Small intestine (tissue), 7 donors: ENCODE measurements around the gene MAGI1. TPM values are rescaled to one million over a fixed set of nuclear protein-coding genes. Genes with fewer than 3 reads are reported as not detected.

Source experiments
- DNase-seq, 2 donors: peaks; one replicate each; pipeline versions ENCODE4 v3.0.0 to v3.0.0-alpha.2; 2013
- FAIRE-seq: peaks from 2 replicates; lab custom pipeline; 2012; peaks lifted over from hg19 to GRCh38; lab: Jason Lieb, UNC
- H3K27ac ChIP-seq, 3 donors: one replicate each; pipeline ENCODE4 v1.5.1; 2013; ENCODE audit warnings: low read length in 2 of 3, mild to moderate bottlenecking in 2 of 3, control low read depth in 1 of 3, inconsistent platforms in 1 of 3, low read depth in 1 of 3, moderate library complexity in 1 of 3
- H3K27me3 ChIP-seq, 3 donors: one replicate each; pipeline ENCODE4 v1.6.1; 2013; ENCODE audit warnings: low read length in 3 of 3, inconsistent platforms in 1 of 3; ENCODE audit not compliant: control insufficient read depth in 3 of 3, insufficient read depth in 3 of 3
- H3K36me3 ChIP-seq, 3 donors: one replicate each; pipeline ENCODE4 v1.6.1; 2013; ENCODE audit warnings: low read length in 3 of 3, inconsistent platforms in 1 of 3, low read depth in 1 of 3, mild to moderate bottlenecking in 1 of 3, moderate library complexity in 1 of 3; ENCODE audit not compliant: control insufficient read depth in 3 of 3, insufficient read depth in 2 of 3
- H3K4me1 ChIP-seq, 3 donors: one replicate each; pipeline ENCODE4 v1.6.1; 2013; ENCODE audit warnings: low read length in 2 of 3, inconsistent platforms in 1 of 3, low read depth in 1 of 3, mild to moderate bottlenecking in 1 of 3, moderate library complexity in 1 of 3; ENCODE audit not compliant: control insufficient read depth in 3 of 3, insufficient read depth in 2 of 3
- H3K4me3 ChIP-seq, 3 donors: one replicate each; pipeline ENCODE4 v1.5.1; 2013; ENCODE audit warnings: low read length in 3 of 3, control low read depth in 1 of 3, inconsistent platforms in 1 of 3, low read depth in 1 of 3, mild to moderate bottlenecking in 1 of 3, moderate library complexity in 1 of 3
- H3K9me3 ChIP-seq, 2 donors: one replicate each; pipeline ENCODE4 v1.6.1; 2013; ENCODE audit warnings: low read depth in 1 of 2, low read length in 1 of 2; ENCODE audit not compliant: control insufficient read depth in 2 of 2, insufficient read depth in 1 of 2
- WGBS, 3 donors: extraction: QIAGEN DNeasy Blood & Tissue Kit; methylation state at CpG; one replicate each; pipeline ENCODE4 v1.1.7; 2013; 5-methylcytosine and 5-hydroxymethylcytosine counted together
- polyA plus RNA-seq, 4 donors: library from polyadenylated mRNA; stranded (reverse) in 3 of 4; unstranded in 1 of 4; fragments of 200-250 nt in 3 of 4; fragments of 120-200 nt in 1 of 4; gene quantifications; one replicate each; pipeline versions ENCODE4 v1.2.1 to v1.2.3, GENCODE V29; 2013
- donor health status: healthy with polysubstance abuse.
- donor health status: control.
- donor health status: control.
- donor health status: Bipolar disorder and iron deficiency.
- donor health status: healthy.

Gene MAGI1
- polyA plus RNA-seq, 4 donors, result 10.0 to 35.1 (median 12.6) TPM

DNA sequence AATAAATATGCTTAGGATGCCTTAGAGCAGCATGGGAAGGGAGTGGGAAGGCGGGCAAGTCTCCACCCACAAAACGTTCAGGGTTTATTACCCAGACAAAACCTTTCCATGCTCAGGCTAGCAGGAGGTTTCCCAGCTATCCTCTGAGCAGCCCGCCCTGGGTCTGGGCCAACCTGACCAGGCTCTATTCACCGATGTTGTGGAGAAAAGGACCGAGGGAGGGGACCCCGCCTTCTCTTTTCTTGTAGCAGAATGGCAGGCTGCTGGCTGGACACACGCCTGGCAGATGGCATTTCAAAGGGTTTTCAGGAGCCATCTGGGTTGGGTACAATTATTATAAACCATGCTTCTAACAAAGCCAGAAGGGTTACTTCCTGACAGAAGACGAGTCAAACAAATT, 540.9 kb downstream of the MAGI1 start:
- Histone ChIP-seq H3K4me1 (no peaks in the 10 kb centered on the region), H3K4me3 (no peak overlapping the region), H3K27ac (no peak overlapping the region), H3K9me3 (peaks cover 0 to 2% of the 10 kb centered on the region in 2 donors), H3K27me3 (no peaks in the 10 kb centered on the region), H3K36me3 (no peaks in the 10 kb centered on the region)
- 78 to 86% (median 83%) methylated on average over 8 of the region's 8 CpGs for WGBS, 3 donors
- FAIRE-seq, result no peak
- no peak for DNase-seq

DNA sequence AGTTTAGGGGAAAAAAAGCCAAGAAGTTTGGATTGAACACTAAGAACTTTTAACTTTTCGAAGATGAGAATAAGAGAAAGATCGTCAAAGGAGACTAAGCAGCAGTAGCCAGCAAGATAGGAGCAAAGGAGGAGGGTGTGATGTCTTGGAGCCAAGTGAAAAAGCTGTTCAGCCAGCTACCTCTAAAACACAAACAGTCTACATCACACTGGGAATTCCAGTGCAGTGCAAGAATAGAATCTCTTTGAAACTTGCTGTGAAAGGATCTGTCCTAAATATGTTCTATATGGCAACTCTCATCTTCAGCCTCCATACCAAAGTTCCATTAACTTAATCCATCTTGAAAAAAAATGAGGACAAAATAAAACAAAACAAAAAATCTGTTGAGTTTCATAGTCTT, 541.5 kb downstream of the MAGI1 start:
- no peak for FAIRE-seq
- Histone ChIP-seq H3K4me3 (no peak overlapping the region), H3K36me3 (no peaks in the 10 kb centered on the region), H3K4me1 (no peaks in the 10 kb centered on the region), H3K9me3 (peaks cover 0 to 2% of the 10 kb centered on the region in 2 donors), H3K27ac (no peak overlapping the region), H3K27me3 (no peaks in the 10 kb centered on the region)
- WGBS, 3 donors, result 84 to 94% (median 87%) methylated on average over 2 of the region's 2 CpGs
- DNase-seq, result no peak

DNA sequence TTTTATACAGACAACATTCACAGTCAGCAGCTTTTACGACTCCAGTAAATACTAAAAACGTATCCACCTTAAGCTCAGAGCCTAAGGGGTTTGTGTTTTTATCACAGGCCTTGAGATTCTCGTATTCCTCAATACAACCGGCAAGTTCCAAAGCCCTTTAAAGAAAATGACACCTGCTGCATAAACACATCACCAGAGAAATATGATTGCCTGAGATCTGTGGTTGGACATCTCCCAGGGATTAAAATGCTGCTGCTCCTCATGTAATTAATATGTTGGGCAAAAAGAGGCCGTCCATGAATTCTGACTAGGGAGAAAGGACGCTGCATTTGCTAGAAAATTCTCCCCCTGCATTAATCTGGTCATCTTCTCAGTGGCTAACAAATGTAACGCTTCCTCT, 544.8 kb downstream of the MAGI1 start:
- 82 to 86% (median 86%) methylated on average over 7 of the region's 7 CpGs for WGBS, 3 donors
- no peak overlapping the region for H3K27ac ChIP-seq
- H3K36me3 ChIP-seq, result no peaks in the 10 kb centered on the region
- H3K9me3 ChIP-seq, result peaks cover 0 to 2% of the 10 kb centered on the region in 2 donors
- no peaks in the 10 kb centered on the region for H3K27me3 ChIP-seq
- FAIRE-seq (no peak), DNase-seq (no peak)
- no peaks in the 10 kb centered on the region for H3K4me1 ChIP-seq
- H3K4me3 ChIP-seq, result no peak overlapping the region

DNA sequence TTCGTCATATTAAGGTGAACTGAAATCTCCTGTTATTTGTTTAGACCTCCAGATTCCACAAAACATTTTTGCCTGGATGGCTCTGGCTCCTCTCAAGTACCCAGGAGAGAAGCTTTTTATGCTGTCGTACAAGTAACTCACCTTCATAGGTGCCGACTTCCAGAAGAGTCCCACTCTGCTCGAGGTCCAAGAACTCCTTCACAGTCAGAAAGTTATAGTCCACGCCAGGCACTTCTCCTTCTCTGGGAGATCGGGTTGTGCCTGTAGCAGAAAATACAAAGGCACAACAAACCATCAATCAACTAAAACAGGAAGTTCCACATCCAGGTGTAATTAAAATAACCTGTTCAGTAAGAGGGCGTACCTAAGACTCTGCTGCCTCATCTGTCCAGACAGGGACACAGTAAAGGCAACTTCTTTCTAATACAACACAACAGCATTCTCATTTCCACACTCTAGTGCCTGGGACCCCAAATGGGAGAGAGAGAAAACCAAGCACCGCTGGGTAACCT, 545.3 kb downstream of the MAGI1 start:
- FAIRE-seq (no peak), DNase-seq (no peak)
- Histone ChIP-seq H3K36me3 (no peaks in the 10 kb centered on the region), H3K27ac (no peak overlapping the region), H3K4me1 (no peaks in the 10 kb centered on the region), H3K9me3 (peaks cover 0 to 2% of the 10 kb centered on the region in 2 donors), H3K27me3 (no peaks in the 10 kb centered on the region), H3K4me3 (no peak overlapping the region)
- WGBS, 3 donors, result 86 to 88% (median 87%) methylated on average over 8 of the region's 8 CpGs

DNA sequence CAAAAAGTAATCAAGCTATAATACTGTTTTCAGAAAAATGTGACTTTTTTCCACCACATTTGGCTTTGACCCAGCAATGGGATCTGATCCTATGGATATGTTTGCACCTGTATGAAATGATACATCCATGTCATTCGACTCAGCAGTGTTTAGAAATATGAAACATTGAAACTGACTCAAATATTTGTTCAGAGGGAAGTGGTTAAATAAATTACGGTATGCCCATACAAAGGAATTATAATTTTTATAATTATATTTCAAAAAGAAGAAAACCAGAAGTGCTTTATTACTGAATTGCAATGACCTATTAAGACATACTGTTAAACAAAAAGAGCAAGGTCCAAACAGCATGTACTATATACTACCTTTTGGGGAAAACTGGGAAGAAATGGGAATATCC, 546.5 kb downstream of the MAGI1 start:
- Histone ChIP-seq H3K9me3 (peaks cover 0 to 2% of the 10 kb centered on the region in 2 donors), H3K4me3 (no peak overlapping the region), H3K36me3 (no peaks in the 10 kb centered on the region), H3K4me1 (no peaks in the 10 kb centered on the region), H3K27me3 (no peaks in the 10 kb centered on the region), H3K27ac (no peak overlapping the region)
- FAIRE-seq (no peak), DNase-seq (no peak)
- 81 to 92% (median 86%) methylated on average over 2 of the region's 2 CpGs for WGBS, 3 donors

DNA sequence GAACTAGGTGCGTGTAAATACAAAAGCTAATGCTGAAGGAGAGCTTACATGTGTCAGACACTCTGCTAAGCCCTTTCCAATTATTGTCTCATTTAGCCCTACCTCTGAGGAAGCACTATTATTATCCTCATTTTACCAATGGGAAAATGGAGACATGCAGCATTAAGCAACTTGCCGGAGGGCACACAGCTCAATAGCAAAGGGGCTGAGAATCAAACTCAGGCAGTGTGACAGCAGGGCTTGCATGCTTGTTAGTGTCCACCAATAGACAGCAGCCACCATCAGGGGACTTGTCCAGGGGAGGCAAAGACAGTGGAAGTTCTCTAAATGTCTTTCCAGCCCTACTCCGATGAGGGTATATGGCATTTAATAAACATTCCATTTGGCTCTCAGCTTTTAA, 548.6 kb downstream of the MAGI1 start:
- no peaks in the 10 kb centered on the region for H3K36me3 ChIP-seq
- H3K27ac ChIP-seq, result no peak overlapping the region
- H3K4me3 ChIP-seq, result no peak overlapping the region
- FAIRE-seq (no peak), DNase-seq (no peak)
- H3K4me1 ChIP-seq, result peaks cover 0 to 4% (median 0%) of the 10 kb centered on the region in 3 donors
- H3K27me3 ChIP-seq, result no peaks in the 10 kb centered on the region
- H3K9me3 ChIP-seq, result peaks cover 0 to 2% of the 10 kb centered on the region in 2 donors
- 92 to 97% (median 97%) methylated on average over 3 of the region's 3 CpGs for WGBS, 3 donors

DNA sequence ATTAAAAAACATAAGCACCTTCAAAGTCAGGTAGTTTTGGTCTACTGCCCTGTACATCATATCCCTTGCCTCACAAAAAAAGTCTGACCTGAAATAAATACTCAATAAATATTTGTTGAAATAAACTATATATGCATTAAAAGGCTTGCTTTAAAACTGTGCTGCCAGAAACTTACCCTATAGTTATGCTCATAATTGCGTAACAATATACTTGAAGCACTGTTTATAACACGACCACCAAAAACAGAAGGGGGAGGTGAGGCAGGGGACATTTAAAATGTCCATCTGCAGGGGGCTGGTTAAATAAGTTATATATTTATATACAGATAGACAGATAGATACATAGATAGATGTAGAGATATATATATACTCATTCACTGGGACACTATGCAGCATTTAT, 549.5 kb downstream of the MAGI1 start:
- no peak for DNase-seq
- Histone ChIP-seq H3K36me3 (no peaks in the 10 kb centered on the region), H3K27ac (no peak overlapping the region), H3K27me3 (no peaks in the 10 kb centered on the region), H3K4me3 (no peak overlapping the region), H3K9me3 (peaks cover 0 to 2% of the 10 kb centered on the region in 2 donors), H3K4me1 (peaks cover 0 to 4% (median 3%) of the 10 kb centered on the region in 3 donors)
- WGBS, 3 donors, result 90 to 94% (median 94%) methylated on average over 2 of the region's 2 CpGs
- FAIRE-seq, result no peak

DNA sequence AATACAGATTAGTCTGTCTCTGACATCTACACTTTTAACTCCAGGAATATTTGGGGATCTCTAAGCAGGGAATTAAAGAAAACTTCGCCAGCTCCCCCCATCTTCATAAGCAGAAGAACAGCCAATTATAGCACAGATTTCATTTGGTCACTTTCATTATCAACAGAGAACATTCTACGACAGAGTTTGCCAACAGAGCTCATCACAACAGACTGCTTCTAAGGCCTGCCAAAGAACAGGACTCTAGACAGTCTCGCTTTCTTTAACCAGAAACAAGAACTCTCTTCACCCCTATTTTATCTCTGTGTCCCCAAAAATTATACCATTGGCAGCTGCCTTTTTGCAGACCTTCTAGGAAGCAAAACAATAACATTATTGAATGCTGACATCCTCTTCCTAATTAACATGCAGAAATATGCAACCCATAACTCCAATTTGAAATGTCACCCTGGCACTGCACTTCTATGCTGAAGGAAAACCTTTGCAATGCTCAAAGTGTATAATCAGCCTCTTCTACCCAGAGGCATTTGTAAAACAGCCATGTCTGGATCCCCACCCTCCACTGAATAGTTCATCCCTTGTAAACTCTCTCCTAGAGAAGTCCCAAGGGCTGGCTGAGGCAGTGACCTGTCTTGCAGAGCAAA, 552.8 kb downstream of the MAGI1 start:
- FAIRE-seq (no peak), DNase-seq (no peak)
- WGBS, 3 donors, result 55 to 72% (median 60%) methylated on average over 3 of the region's 3 CpGs
- H3K4me3 ChIP-seq, result no peak overlapping the region
- peaks cover 0 to 13% (median 5%) of the 10 kb centered on the region in 3 donors for H3K4me1 ChIP-seq
- no peaks in the 10 kb centered on the region for H3K27me3 ChIP-seq
- no peaks in the 10 kb centered on the region for H3K36me3 ChIP-seq
- no peak overlapping the region for H3K27ac ChIP-seq
- no peaks in the 10 kb centered on the region for H3K9me3 ChIP-seq

DNA sequence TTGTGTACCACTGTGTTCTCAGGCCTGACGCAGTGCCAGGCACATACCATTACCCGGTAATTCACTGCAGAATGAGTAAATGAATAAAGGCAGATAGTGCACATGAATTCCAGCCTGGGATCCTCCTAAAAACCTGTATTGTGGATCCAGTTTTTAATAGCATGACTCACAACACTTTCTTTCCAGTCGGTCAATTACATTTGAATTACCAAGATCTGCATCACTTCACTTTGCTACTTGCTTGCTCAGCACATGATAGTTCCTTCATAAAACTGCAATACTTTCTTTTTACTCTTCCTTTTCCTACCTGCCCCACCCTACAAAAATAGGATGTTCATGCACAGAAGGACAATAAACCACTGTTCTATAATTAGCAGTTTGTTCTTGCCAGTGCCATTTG, 553.8 kb downstream of the MAGI1 start:
- WGBS, 3 donors, result 54 to 59% (median 59%) methylated on average over 3 of the region's 3 CpGs
- H3K27me3 ChIP-seq, result no peaks in the 10 kb centered on the region
- no peaks in the 10 kb centered on the region for H3K9me3 ChIP-seq
- FAIRE-seq, result no peak
- no peak overlapping the region for H3K4me3 ChIP-seq
- no peak overlapping the region for H3K27ac ChIP-seq
- H3K36me3 ChIP-seq, result no peaks in the 10 kb centered on the region
- no peak for DNase-seq
- peaks cover 0 to 13% (median 5%) of the 10 kb centered on the region in 3 donors for H3K4me1 ChIP-seq
